Measurements from ENCODE around the gene ST7L. TPM values are rescaled to one million over a fixed set of nuclear protein-coding genes. Genes with fewer than 3 reads are reported as not detected.

The ST7L gene
- total and polyA plus RNA-seq, 2 of the 4 experiments (the other 2 are of a cell fraction), result 7.7 to 14.7 TPM

- no peak overlapping the region for H2BK15ac ChIP-seq (ENCODE audit: low read depth, low read length)
- no peaks in the 10 kb centered on the region for H4K20me1 ChIP-seq (ENCODE audit: insufficient read depth, low read length)
- ChIA-PET POLR2A (ENCODE audit: unreplicated experiment) (no interaction called here), CTCF (no interaction called here)
- no peak overlapping the region for H2BK5ac ChIP-seq (ENCODE audit: low read depth, low read length, poor library complexity, severe bottlenecking)
- no peak overlapping the region for H2AK9ac ChIP-seq (replicated peaks; ENCODE audit: low read depth, low read length, poor library complexity)
- H3K36me3 ChIP-seq (ENCODE audit: control insufficient read depth, insufficient read depth, low read length), result peaks cover 2% of the 10 kb centered on the region
- peaks cover 0 to 7% of the 10 kb centered on the region in 2 experiments; a peak in 2 of 4 replicates for H3K79me1 ChIP-seq (ENCODE audit: low read depth in 1 of 2, low read length in 2 of 2)
- no peak for TF ChIP-seq USF2 (IDR thresholded peaks at IDR 0.05; ENCODE audit: low read depth, low read length)
- TF ChIP-seq SMC3 (IDR thresholded peaks at IDR 0.05; ENCODE audit: low read depth, low read length), result no peak
- TF ChIP-seq FOS (IDR thresholded peaks at IDR 0.05; ENCODE audit: low read depth, low read length), result no peak
- TF ChIP-seq, protein P1, sequence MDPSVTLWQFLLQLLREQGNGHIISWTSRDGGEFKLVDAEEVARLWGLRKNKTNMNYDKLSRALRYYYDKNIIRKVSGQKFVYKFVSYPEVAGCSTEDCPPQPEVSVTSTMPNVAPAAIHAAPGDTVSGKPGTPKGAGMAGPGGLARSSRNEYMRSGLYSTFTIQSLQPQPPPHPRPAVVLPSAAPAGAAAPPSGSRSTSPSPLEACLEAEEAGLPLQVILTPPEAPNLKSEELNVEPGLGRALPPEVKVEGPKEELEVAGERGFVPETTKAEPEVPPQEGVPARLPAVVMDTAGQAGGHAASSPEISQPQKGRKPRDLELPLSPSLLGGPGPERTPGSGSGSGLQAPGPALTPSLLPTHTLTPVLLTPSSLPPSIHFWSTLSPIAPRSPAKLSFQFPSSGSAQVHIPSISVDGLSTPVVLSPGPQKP (IDR thresholded peaks at IDR 0.05; ENCODE audit: borderline replicate concordance, low read depth, low read length), result no peak
- no peak for TF ChIP-seq RCOR1 (IDR thresholded peaks at IDR 0.05; ENCODE audit: insufficient replicate concordance, low read length)
- TF ChIP-seq CEBPB (IDR thresholded peaks at IDR 0.05; ENCODE audit: low read depth, low read length), result no peak
- TF ChIP-seq RAD21 (IDR thresholded peaks at IDR 0.05; ENCODE audit: low read length), result no peak
- no peak for TF ChIP-seq NFE2L2 (IDR thresholded peaks at IDR 0.05; ENCODE audit: low read depth, low read length)
- TF ChIP-seq MAZ (IDR thresholded peaks at IDR 0.05; ENCODE audit: borderline replicate concordance, low read depth, low read length), result no peak
- TF ChIP-seq, protein P2, sequence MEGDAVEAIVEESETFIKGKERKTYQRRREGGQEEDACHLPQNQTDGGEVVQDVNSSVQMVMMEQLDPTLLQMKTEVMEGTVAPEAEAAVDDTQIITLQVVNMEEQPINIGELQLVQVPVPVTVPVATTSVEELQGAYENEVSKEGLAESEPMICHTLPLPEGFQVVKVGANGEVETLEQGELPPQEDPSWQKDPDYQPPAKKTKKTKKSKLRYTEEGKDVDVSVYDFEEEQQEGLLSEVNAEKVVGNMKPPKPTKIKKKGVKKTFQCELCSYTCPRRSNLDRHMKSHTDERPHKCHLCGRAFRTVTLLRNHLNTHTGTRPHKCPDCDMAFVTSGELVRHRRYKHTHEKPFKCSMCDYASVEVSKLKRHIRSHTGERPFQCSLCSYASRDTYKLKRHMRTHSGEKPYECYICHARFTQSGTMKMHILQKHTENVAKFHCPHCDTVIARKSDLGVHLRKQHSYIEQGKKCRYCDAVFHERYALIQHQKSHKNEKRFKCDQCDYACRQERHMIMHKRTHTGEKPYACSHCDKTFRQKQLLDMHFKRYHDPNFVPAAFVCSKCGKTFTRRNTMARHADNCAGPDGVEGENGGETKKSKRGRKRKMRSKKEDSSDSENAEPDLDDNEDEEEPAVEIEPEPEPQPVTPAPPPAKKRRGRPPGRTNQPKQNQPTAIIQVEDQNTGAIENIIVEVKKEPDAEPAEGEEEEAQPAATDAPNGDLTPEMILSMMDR (conservative IDR thresholded peaks at IDR 0.05; ENCODE audit: low read depth, low read length), result no peak
- TF ChIP-seq POLR2A (IDR thresholded peaks at IDR 0.05; ENCODE audit: low read depth, low read length), result no peak
- TF ChIP-seq CHD1 (IDR thresholded peaks at IDR 0.05; ENCODE audit: low read depth, low read length), result no peak
- TF ChIP-seq RFX5 (IDR thresholded peaks at IDR 0.05; ENCODE audit: low read depth, low read length), result no peak
- no peak for TF ChIP-seq MXI1 (IDR thresholded peaks at IDR 0.05; ENCODE audit: borderline replicate concordance, low read depth, low read length)
- TF ChIP-seq MAFK (IDR thresholded peaks at IDR 0.05; ENCODE audit: low read depth, low read length), result no peak
- TF ChIP-seq BHLHE40 (IDR thresholded peaks at IDR 0.05; ENCODE audit: low read depth, low read length), result no peak
- dilution Hi-C loops (cut with HindIII; ENCODE audit: low sequenced_read_pairs, unreplicated experiment) (no loop called here), intact Hi-C loops (cut with micrococcal nuclease) (loop anchor here (5.0 kb wide), 1 partner anchor 37 kb away; no protein-coding TSS in a partner anchor), in situ Hi-C loops (cut with MboI; ENCODE audit: low sequenced_read_pairs) (no loop called here)
- H2BK20ac ChIP-seq (ENCODE audit: low read depth, low read length), result no peak overlapping the region
- no peak overlapping the region for H3K4ac ChIP-seq (ENCODE audit: low read depth, low read length)
- no peak overlapping the region for H3K27ac ChIP-seq (ENCODE audit: insufficient read depth, low read length)
- peaks cover 8% of the 10 kb centered on the region for H3K9me1 ChIP-seq (ENCODE audit: insufficient read depth, low read length)
- no peak overlapping the region for H3K9ac ChIP-seq (ENCODE audit: low read depth, low read length)
- peaks cover 4% of the 10 kb centered on the region; the same call in 1 of the 2 replicates for H3K4me1 ChIP-seq (ENCODE audit: control insufficient read depth, insufficient read depth, low read length)
- BruUV-seq (replicated peaks), result no TSS peak
- H3K23ac ChIP-seq (ENCODE audit: low read depth, low read length), result no peak overlapping the region
- no peak overlapping the region for H4K91ac ChIP-seq (ENCODE audit: insufficient read depth, low read depth, low read length)
- H2AK5ac ChIP-seq (ENCODE audit: low read depth, low read length), result no peak overlapping the region
- ATAC-seq (ENCODE audit: low read depth) (no peak), DNase-seq (peak; percentile 71)
- H3K14ac ChIP-seq (replicated peaks; ENCODE audit: low read depth, low read length), result no peak overlapping the region
- no peak overlapping the region for H4K5ac ChIP-seq (ENCODE audit: low read depth, low read length)
- no peaks in the 10 kb centered on the region for H3K9me3 ChIP-seq (ENCODE audit: control insufficient read depth, insufficient read depth, low read length)
- no CpG with 5 or more reads among the region's 1 CpG for WGBS, 2 experiments (ENCODE audit: extremely low coverage in 2 of 2, insufficient read length in 1 of 2)
- no peak overlapping the region for H2AFZ ChIP-seq (replicated peaks; ENCODE audit: low read length, poor library complexity)
- no peaks in the 10 kb centered on the region for H3K27me3 ChIP-seq (ENCODE audit: control insufficient read depth, insufficient read depth, low read length)
- no peak overlapping the region for H3K18ac ChIP-seq (ENCODE audit: low read depth, low read length)
- H3K4me3 ChIP-seq (ENCODE audit: insufficient read depth, low read depth, low read length), result no peak overlapping the region
- no peak overlapping the region for H4K8ac ChIP-seq (ENCODE audit: low read depth in 2 of 2, low read length in 2 of 2)
- H3K4me2 ChIP-seq (ENCODE audit: low read depth, low read length), result no peak overlapping the region
- H3K56ac ChIP-seq (ENCODE audit: extremely low read depth, insufficient read depth, low read length), result no peak overlapping the region
- no peak overlapping the region for H2BK120ac ChIP-seq (ENCODE audit: low read depth, low read length)
These were observed 78.6 kb downstream of the ST7L start for GRCh38 chr1:112540226-112540794.

All from IMR-90 (cell line).